ENCODE data around the gene OPA1. TPM values are rescaled to one million over a fixed set of nuclear protein-coding genes. Genes with fewer than 3 reads are reported as not detected.

OPA1 gene
- total RNA-seq, 1 donor: 91.5 TPM

- TF ChIP-seq, protein P1, sequence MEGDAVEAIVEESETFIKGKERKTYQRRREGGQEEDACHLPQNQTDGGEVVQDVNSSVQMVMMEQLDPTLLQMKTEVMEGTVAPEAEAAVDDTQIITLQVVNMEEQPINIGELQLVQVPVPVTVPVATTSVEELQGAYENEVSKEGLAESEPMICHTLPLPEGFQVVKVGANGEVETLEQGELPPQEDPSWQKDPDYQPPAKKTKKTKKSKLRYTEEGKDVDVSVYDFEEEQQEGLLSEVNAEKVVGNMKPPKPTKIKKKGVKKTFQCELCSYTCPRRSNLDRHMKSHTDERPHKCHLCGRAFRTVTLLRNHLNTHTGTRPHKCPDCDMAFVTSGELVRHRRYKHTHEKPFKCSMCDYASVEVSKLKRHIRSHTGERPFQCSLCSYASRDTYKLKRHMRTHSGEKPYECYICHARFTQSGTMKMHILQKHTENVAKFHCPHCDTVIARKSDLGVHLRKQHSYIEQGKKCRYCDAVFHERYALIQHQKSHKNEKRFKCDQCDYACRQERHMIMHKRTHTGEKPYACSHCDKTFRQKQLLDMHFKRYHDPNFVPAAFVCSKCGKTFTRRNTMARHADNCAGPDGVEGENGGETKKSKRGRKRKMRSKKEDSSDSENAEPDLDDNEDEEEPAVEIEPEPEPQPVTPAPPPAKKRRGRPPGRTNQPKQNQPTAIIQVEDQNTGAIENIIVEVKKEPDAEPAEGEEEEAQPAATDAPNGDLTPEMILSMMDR (IDR thresholded peaks at IDR 0.05; ENCODE audit: insufficient read depth, low read depth, low read length): no peak
- no peak overlapping the region for H3K4me3 ChIP-seq (ENCODE audit: low read depth, low read length)
- DNase-seq (ENCODE audit: low read depth): no peak
Observed at GRCh38 chr3:193673845-193674244, 80.8 kb downstream of the OPA1 start.

GRCh38 chr3:193674714-193675113 is 81.7 kb downstream of the OPA1 start:
- TF ChIP-seq, protein P1 (IDR thresholded peaks at IDR 0.05; ENCODE audit: insufficient read depth, low read depth, low read length): no peak
- no peak overlapping the region for H3K4me3 ChIP-seq (ENCODE audit: low read depth, low read length)
- no peak for DNase-seq (ENCODE audit: low read depth)

DNA sequence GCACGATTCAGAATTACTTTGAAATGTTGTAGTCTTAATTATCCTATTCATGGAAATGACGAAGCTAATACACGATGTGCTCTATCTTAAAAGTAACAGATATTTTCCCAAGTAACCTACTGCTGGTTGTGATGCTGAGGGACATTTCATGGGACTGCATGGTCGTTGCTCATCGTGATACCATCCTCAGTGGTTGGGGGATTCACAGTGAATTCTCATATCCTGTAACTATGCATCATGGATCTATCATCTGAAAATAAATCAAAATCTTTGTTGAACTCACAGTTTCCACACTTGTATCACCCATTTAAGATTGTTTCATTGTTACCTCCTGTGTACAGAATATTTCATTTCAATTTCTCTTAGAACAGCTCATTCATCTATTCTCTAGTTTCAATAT is 84.7 kb downstream of the OPA1 start:
- DNase-seq (ENCODE audit: low read depth): no peak
- TF ChIP-seq, protein P1 (IDR thresholded peaks at IDR 0.05; ENCODE audit: insufficient read depth, low read depth, low read length): no peak
- H3K4me3 ChIP-seq (ENCODE audit: low read depth, low read length): no peak overlapping the region

DNA sequence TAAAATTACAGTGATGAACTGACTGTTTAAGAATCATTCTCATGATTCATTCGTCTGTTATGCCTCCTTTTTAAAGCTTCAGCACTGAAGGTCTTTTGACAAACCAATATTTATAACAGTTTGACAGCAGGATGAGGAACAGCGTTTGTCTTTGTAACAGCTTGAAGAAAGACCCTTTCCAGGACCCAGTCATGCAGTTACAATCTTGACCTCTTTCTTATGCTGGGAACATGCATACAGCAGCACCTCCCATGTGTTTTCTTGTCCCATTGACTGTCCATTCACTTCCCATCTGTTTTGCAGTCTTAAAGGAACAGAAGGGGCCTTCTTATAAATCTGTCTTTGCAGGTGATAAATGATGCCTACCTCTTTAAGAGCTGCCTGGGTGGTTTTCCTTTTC is 87.2 kb downstream of the OPA1 start:
- H3K4me3 ChIP-seq (ENCODE audit: low read depth, low read length): no peak overlapping the region
- peak; percentile 59 for DNase-seq (ENCODE audit: low read depth)
- TF ChIP-seq, protein P1 (IDR thresholded peaks at IDR 0.05; ENCODE audit: insufficient read depth, low read depth, low read length): no peak

DNA sequence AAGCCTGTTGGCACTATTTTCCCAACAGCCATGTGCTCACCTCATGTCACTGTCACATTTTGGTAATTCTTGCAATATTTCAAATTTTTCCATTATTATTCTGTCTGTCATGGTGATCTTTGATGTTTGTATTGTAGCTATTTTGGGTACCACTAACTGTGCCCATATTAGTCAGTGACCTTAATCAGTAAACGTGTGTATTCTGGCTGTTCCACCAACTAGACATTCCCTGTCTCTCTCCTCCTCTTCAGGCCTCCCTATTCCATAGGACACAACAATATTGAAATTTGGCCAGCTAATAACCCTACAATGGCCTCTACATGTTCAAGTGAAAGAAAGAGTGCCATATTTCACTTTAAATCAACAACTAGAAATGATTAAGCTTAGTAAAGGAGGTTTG is 88.6 kb downstream of the OPA1 start:
- DNase-seq (ENCODE audit: low read depth): no peak
- TF ChIP-seq, protein P1 (IDR thresholded peaks at IDR 0.05; ENCODE audit: insufficient read depth, low read depth, low read length): no peak
- no peak overlapping the region for H3K4me3 ChIP-seq (ENCODE audit: low read depth, low read length)

GRCh38 chr3:193686665-193687483 is 93.9 kb downstream of the OPA1 start:
- no peak for DNase-seq (ENCODE audit: low read depth)
- TF ChIP-seq, protein P1 (IDR thresholded peaks at IDR 0.05; ENCODE audit: insufficient read depth, low read depth, low read length): no peak

More at GRCh38 chr3:193686665-193687483, 93.9 kb downstream of the OPA1 start:
- H3K4me3 ChIP-seq (ENCODE audit: low read depth, low read length): no peak overlapping the region

Data from fibroblast of villous mesenchyme (primary cell).